SJCRH30 (cell line): ENCODE data around the gene KHDRBS1. TPM values are rescaled to one million over a fixed set of nuclear protein-coding genes. Genes with fewer than 3 reads are reported as not detected.

Experiments
- DNase-seq, 2 experiments: peaks; one replicate each; pipeline ENCODE4 v3.0.0-alpha.2; 2015 to 2020
- H3K27ac ChIP-seq: fragments of 250-450 bp; sonication (Bioruptor Pico); 2 replicates; pipeline ENCODE4 v1.5.1; 2020; ENCODE audit warnings: mild to moderate bottlenecking, moderate library complexity
- H3K27me3 ChIP-seq: fragments of 250-450 bp; sonication (Bioruptor Pico); 2 replicates; pipeline ENCODE4 v1.5.1; 2020; ENCODE audit warnings: mild to moderate bottlenecking, moderate library complexity
- H3K36me3 ChIP-seq: fragments of 250-450 bp; sonication (Bioruptor Pico); 2 replicates; pipeline ENCODE4 v1.5.1; 2020; ENCODE audit warnings: mild to moderate bottlenecking, moderate library complexity
- H3K4me1 ChIP-seq: fragments of 250-450 bp; sonication (Bioruptor Pico); 2 replicates; pipeline ENCODE4 v1.5.1; 2020; ENCODE audit warnings: mild to moderate bottlenecking, moderate library complexity
- H3K4me3 ChIP-seq: fragments of 250-450 bp; sonication (Bioruptor Pico); 2 replicates; pipeline ENCODE4 v1.5.1; 2020; ENCODE audit warnings: mild to moderate bottlenecking, moderate library complexity
- H3K9me3 ChIP-seq: fragments of 250-450 bp; sonication (Bioruptor Pico); replicated peaks from 2 replicates; pipeline ENCODE4 v1.5.1; 2020; ENCODE audit warnings: mild to moderate bottlenecking, moderate library complexity
- total RNA-seq: library from RNA; depleted of rRNA; stranded (reverse); fragments of >200 nt; shearing (Covaris generic); gene quantifications from 2 replicates; pipeline ENCODE4 v1.2.3, GENCODE V29; 2014

Gene KHDRBS1
- total RNA-seq, 1 experiment from 2014 or later: 138 TPM

DNA sequence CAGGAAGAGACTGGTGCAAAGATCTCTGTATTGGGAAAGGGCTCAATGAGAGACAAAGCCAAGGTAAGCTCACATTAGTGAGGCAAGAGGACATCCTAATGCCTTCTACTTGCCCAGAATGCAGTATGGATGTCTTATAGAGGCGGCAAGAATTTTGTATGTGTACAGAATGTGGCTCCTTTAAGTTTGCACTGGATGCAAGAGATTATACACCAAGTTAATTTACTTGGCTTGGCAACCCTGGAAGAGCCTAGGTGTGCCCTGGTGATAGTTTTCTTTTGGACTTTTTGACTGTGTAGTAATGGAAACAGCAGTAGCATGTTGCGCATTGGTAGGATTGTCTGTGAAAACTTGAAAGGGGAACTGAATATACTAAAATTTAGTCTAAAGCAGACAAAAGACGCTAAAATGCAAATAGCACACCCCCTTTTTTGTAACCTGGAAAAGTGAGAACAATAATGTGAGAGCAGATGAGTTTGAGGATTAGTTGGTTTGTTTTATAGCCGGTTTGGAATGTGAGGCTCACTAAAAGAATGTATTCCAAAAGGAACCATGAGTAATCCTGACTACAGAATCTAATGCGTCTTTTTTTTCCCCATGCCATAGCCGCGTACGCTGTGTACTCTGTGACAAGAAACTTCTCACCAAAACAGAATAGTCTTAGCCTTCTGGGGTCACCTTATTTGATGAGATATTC, 18.1 kb downstream of the KHDRBS1 start:
- Histone ChIP-seq H3K4me1 (peaks cover 12% of the 10 kb centered on the region; the same call in 1 of the 2 replicates), H3K27me3 (no peaks in the 10 kb centered on the region), H3K9me3 (no peaks in the 10 kb centered on the region), H3K27ac (no peak overlapping the region), H3K36me3 (peaks cover 90% of the 10 kb centered on the region), H3K4me3 (no peak overlapping the region)
- peak in 1 of 2 experiments; percentile 23 for DNase-seq

DNA sequence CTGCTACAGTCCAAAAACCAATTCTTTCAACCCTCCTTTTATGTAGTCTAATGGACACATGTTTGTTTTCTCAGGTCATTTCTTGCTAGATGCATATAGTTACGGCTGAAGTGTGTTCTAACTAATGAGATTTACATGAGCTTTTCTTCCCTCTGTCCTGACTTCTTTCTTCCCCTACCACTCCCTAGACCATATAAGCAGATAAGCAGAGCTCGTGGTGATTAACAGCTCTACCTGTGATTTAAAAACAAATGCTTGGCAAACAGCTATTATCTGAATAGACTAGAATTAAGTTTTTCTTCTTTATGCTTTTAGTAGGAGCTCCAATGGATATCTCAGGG, 18.6 kb downstream of the KHDRBS1 start:
- H3K4me3 ChIP-seq: no peak overlapping the region
- peaks cover 12% of the 10 kb centered on the region; the same call in 1 of the 2 replicates for H3K4me1 ChIP-seq
- H3K36me3 ChIP-seq: peaks cover 90% of the 10 kb centered on the region
- no peak for DNase-seq
- H3K9me3 ChIP-seq: no peaks in the 10 kb centered on the region
- H3K27me3 ChIP-seq: no peaks in the 10 kb centered on the region
- no peak overlapping the region for H3K27ac ChIP-seq

DNA sequence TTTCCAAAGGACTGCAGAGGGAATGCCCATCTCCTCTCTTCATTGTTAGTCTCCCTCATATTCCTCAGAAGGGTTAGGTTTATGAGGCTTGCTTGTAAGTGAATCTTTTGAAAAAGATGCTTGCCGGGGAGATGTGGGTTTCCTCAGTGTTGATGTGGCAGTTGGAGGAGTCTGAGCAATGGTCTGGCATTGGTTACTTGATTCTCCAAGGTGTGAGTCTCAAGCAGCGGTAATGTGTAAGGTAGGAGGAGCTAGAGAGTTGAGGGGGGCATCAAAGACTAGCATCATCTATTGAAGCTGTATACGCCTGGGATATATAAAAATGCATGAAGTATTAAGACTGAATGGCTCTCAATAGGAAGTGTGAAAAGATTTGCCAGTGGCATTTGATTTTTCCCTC, 21.5 kb downstream of the KHDRBS1 start:
- Histone ChIP-seq H3K27me3 (no peaks in the 10 kb centered on the region), H3K4me3 (no peak overlapping the region), H3K36me3 (peaks cover 96% of the 10 kb centered on the region), H3K27ac (no peak overlapping the region), H3K4me1 (peaks cover 12% of the 10 kb centered on the region; the same call in 1 of the 2 replicates), H3K9me3 (no peaks in the 10 kb centered on the region)
- no peak for DNase-seq

DNA sequence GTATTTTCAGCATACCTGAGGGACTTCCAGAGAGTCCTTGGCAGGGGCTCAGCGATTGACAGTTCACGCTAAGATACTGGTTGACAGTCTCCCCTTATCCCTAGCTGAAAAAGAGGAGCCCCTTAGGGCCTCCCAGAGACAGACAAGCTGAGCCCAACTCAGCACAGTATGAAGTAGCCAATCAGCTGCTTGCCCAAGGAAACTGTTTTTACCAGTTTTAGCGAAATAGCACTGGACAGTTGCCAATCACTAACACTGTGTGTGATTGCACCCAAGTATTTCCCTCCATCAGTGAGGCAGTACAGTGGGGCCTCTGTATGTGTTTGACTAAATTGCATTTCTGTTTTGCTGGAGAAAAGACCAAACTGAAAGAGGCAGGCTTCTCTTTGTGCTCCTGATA, 27.0 kb downstream of the KHDRBS1 start:
- Histone ChIP-seq H3K36me3 (peaks cover 66% of the 10 kb centered on the region), H3K27ac (no peak overlapping the region), H3K9me3 (no peaks in the 10 kb centered on the region), H3K27me3 (no peaks in the 10 kb centered on the region), H3K4me1 (no peaks in the 10 kb centered on the region), H3K4me3 (no peak overlapping the region)
- DNase-seq: no peak

- Histone ChIP-seq H3K27me3 (no peaks in the 10 kb centered on the region), H3K9me3 (no peaks in the 10 kb centered on the region), H3K27ac (no peak overlapping the region), H3K36me3 (peaks cover 52% of the 10 kb centered on the region), H3K4me1 (no peaks in the 10 kb centered on the region), H3K4me3 (no peak overlapping the region)
- DNase-seq: no peak
Observed at GRCh38 chr1:32042330-32042729, 28.7 kb downstream of the KHDRBS1 start.

DNA sequence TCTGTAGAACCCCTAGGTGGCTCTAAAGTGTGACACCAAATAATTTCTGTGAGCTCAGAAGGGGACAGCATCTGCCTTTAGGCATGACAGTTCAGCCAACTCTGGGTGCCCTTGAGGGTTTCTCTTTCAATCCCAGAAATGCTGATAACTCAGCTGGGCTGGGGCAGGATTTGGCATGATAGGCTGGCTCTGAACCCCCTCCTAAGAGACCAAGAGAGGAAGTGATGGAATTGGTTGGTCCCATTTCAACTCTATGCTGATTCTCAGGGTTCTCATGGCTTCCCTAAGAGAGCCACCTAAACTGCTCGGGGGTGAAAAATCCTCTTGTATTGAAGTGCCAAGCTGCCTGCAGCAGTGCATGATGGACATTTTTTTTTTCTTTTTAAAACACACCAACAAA, 30.6 kb downstream of the KHDRBS1 start:
- Histone ChIP-seq H3K27ac (no peak overlapping the region), H3K4me3 (no peak overlapping the region), H3K9me3 (no peaks in the 10 kb centered on the region), H3K4me1 (no peaks in the 10 kb centered on the region), H3K36me3 (peaks cover 36% of the 10 kb centered on the region), H3K27me3 (no peaks in the 10 kb centered on the region)
- DNase-seq: no peak

DNA sequence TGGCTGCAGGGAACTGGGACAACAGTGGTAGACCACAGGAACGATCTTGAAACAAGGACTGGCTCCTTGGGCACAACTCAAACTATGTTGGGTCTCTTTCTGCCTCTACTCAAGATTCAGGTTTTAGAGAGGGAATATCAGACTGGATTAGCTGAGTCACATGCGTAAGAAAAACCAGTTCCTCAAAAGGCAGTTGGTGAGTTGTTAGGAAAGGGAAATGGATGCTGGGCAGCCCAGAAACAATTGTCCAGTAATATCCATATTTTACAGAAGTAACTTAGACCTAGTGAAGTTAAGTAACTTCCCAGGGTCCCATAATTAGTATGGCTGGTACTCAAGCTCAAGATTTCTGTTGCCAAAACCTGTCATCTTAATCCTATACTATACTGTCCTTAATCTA, 32.1 kb downstream of the KHDRBS1 start:
- Histone ChIP-seq H3K27me3 (no peaks in the 10 kb centered on the region), H3K36me3 (peaks cover 32% of the 10 kb centered on the region), H3K4me1 (no peaks in the 10 kb centered on the region), H3K27ac (no peak overlapping the region), H3K4me3 (no peak overlapping the region), H3K9me3 (no peaks in the 10 kb centered on the region)
- DNase-seq: no peak

- H3K4me1 ChIP-seq: no peaks in the 10 kb centered on the region
- no peak overlapping the region for H3K4me3 ChIP-seq
- peaks cover 31% of the 10 kb centered on the region for H3K36me3 ChIP-seq
- H3K27me3 ChIP-seq: no peaks in the 10 kb centered on the region
- DNase-seq: no peak
- no peaks in the 10 kb centered on the region for H3K9me3 ChIP-seq
- no peak overlapping the region for H3K27ac ChIP-seq
Observed at GRCh38 chr1:32047701-32048100, 34.0 kb downstream of the KHDRBS1 start.

DNA sequence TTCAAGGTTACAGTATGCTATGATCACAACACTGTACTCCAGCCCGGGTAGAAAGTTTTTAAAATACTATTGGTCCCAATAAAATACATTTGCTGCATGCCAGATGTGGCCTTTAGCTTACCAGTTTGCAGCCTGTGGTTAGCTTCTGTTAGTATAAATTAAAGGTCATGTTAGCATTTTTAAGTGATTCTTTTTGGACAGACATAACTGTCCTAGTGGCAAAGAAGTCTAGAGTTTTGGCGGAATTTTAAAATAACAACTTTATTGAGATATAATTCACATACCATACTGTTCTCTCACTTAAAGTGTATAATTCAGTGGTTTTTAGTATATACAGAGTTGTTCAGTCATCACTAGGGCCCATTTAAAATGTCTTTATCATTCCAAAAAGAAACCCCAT, 34.8 kb downstream of the KHDRBS1 start:
- H3K27me3 ChIP-seq: no peaks in the 10 kb centered on the region
- H3K36me3 ChIP-seq: peaks cover 39% of the 10 kb centered on the region
- no peaks in the 10 kb centered on the region for H3K4me1 ChIP-seq
- DNase-seq: no peak
- no peak overlapping the region for H3K27ac ChIP-seq
- H3K4me3 ChIP-seq: no peak overlapping the region
- H3K9me3 ChIP-seq: no peaks in the 10 kb centered on the region

DNA sequence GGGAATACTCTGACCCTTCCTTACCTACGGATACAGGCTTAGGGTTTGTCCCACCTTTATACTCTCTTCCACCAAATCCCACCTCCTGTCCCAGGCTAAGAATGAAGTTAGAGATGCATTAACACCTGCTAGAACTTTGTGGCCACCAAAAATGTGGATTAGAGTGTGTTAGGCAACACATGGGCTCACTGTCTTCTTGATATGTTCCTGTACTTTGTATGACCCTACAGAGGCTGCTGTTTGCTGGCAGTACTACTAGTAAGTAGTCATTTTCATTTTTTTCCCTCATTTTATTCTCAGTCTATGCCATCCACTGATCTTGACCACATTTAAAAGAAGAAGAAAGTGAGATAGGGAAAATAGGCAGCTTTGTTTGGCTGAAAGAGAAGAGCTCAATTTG, 38.0 kb downstream of the KHDRBS1 start:
- no peaks in the 10 kb centered on the region for H3K27me3 ChIP-seq
- peaks cover 17% of the 10 kb centered on the region for H3K4me1 ChIP-seq
- no peak overlapping the region for H3K4me3 ChIP-seq
- no peak overlapping the region for H3K27ac ChIP-seq
- peaks cover 66% of the 10 kb centered on the region for H3K36me3 ChIP-seq
- no peak for DNase-seq
- H3K9me3 ChIP-seq: no peaks in the 10 kb centered on the region

- Histone ChIP-seq H3K4me3 (no peak overlapping the region), H3K36me3 (peaks cover 70% of the 10 kb centered on the region), H3K4me1 (peaks cover 17% of the 10 kb centered on the region), H3K9me3 (no peaks in the 10 kb centered on the region), H3K27ac (no peak overlapping the region), H3K27me3 (no peaks in the 10 kb centered on the region)
- DNase-seq: no peak
Observed at GRCh38 chr1:32052887-32053286, 39.2 kb downstream of the KHDRBS1 start.

DNA sequence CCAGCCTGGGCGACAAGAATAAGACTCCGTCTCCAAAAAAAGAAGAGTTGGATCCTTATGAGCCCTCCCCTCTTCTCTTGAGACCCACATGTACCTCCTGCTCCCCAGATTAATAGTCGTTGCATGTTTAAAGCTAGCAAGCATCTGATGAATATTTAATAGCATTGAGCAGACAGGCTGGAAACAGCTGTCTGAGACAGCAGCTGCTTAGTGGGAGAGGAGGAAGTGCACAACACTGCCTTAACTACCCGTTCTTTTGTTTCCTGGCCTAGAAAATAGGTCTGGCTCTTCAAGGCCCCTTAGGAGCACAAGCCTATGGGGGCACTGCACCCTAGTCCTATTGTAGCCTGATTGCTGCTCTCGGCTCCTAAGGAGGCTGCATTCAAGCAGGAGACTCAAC, 41.7 kb downstream of the KHDRBS1 start:
- H3K4me1 ChIP-seq: peaks cover 17% of the 10 kb centered on the region
- no peak overlapping the region for H3K4me3 ChIP-seq
- peaks cover 73% of the 10 kb centered on the region for H3K36me3 ChIP-seq
- no peaks in the 10 kb centered on the region for H3K27me3 ChIP-seq
- peak; percentile 69 to 88 for DNase-seq
- peak overlapping the region; percentile 71 for H3K27ac ChIP-seq
- no peaks in the 10 kb centered on the region for H3K9me3 ChIP-seq

DNA sequence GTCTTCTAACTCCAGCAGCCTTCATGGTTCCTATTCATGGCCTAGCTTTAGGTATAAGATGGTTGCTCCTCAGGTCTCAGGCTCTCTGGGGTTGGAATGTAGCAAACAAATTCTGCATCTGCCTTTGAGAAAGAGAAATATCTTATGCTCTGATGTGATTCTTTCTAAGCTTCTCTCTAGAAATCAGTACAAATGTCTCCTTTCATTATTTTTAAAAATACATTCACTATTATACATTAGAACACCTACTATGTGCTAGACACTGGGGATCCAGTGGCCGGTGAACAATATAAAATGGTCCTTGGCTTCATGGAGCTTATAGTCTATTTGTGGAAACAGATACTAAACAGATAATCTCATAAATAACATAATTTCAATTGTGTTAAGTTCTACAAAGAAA, 42.9 kb downstream of the KHDRBS1 start:
- DNase-seq: no peak
- H3K27me3 ChIP-seq: no peaks in the 10 kb centered on the region
- H3K4me3 ChIP-seq: no peak overlapping the region
- peaks cover 75% of the 10 kb centered on the region for H3K36me3 ChIP-seq
- no peaks in the 10 kb centered on the region for H3K9me3 ChIP-seq
- peaks cover 17% of the 10 kb centered on the region for H3K4me1 ChIP-seq
- no peak overlapping the region for H3K27ac ChIP-seq

- no peak for DNase-seq
- H3K36me3 ChIP-seq: peaks cover 40% of the 10 kb centered on the region
- peaks cover 24% of the 10 kb centered on the region for H3K4me1 ChIP-seq
- no peak overlapping the region for H3K27ac ChIP-seq
- H3K27me3 ChIP-seq: no peaks in the 10 kb centered on the region
- no peak overlapping the region for H3K4me3 ChIP-seq
- H3K9me3 ChIP-seq: no peaks in the 10 kb centered on the region
Observed at GRCh38 chr1:32060914-32061313, 47.2 kb downstream of the KHDRBS1 start.

- Histone ChIP-seq H3K4me3 (no peak overlapping the region), H3K36me3 (peaks cover 28% of the 10 kb centered on the region), H3K27me3 (no peaks in the 10 kb centered on the region), H3K27ac (peak overlapping the region; percentile 36), H3K4me1 (peaks cover 24% of the 10 kb centered on the region), H3K9me3 (no peaks in the 10 kb centered on the region)
- no peak for DNase-seq
Observed at GRCh38 chr1:32062867-32063230, 49.2 kb downstream of the KHDRBS1 start.

GRCh38 chr1:32063261-32063681, 49.6 kb downstream of the KHDRBS1 start:
- Histone ChIP-seq H3K27me3 (no peaks in the 10 kb centered on the region), H3K36me3 (peaks cover 26% of the 10 kb centered on the region), H3K27ac (peak overlapping the region; percentile 36), H3K9me3 (no peaks in the 10 kb centered on the region), H3K4me3 (no peak overlapping the region), H3K4me1 (peaks cover 24% of the 10 kb centered on the region)
- peak; percentile 44 to 86 for DNase-seq
